ENCODE measurements around the gene RSPH6A.
A peak's percentile ranks its signal among the peaks of the same experiment; 100 is the strongest.

RSPH6A gene

GRCh38 chr19:45825263-45825605 is 10.1 kb upstream of the RSPH6A start:
- DNase-seq (ENCODE audit: low spot score) = no peak

DNA sequence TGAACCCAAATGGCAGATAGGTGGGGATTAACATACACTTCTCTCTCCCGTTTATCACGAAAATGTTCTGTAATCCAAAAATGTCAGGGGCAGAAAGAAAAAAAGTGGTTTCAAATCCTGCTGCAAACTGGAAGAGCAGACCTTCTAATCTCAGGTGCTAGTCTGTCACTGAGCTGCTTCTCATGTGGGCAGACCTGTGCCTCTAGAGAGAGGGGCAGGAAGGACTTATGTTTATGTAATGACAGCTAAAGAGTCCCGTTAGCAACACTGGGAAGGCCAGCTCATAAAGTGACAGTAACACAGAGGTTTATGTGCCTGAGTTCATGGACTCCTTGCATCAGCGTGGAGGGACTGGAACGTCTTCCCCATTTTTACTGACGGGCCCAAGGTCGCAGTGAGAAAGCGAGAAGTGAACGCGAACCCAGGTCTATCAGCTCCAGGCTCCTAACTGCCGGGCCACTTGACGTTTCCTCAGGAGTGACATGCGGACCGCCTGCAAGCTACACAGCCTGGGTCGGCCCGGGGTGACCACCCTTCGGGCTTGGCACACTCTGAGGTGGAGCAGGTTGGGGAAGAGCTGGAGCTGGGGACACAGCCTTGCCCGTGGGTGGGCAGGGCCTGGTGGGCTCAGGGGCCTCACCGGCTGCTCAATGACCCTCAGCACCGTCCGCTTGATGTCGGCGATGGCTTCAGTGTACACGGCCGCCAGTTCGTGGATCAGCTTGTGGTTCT is 9.6 kb upstream of the RSPH6A start:
- DNase-seq (ENCODE audit: low spot score) = no peak

DNA sequence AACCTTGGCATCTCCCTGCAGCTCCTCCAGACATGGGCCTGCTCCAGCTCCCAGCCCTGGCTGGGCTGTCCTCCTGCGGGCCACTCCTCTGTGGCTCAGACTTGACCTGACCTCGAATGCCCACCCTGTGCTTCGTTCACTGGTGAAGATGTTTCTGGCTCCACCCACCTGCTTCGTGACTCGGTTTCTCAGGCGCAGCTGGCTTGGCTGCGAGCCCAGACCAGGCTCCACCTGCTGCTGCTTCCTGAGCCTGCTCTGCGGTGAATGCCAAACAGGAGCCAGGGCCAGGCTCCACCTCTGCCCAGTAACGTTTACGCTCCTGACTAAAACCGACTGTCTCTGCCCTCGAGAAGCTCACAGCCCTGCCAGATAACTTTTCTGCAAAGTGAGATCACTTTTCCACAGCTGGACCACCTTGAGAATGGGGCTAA is 8.9 kb upstream of the RSPH6A start:
- no peak for DNase-seq (ENCODE audit: low spot score)

- DNase-seq (ENCODE audit: low spot score) = no peak
These were observed 8.1 kb upstream of the RSPH6A start for GRCh38 chr19:45823182-45823581.

GRCh38 chr19:45822716-45823115 is 7.6 kb upstream of the RSPH6A start:
- no peak for DNase-seq (ENCODE audit: low spot score)

DNA sequence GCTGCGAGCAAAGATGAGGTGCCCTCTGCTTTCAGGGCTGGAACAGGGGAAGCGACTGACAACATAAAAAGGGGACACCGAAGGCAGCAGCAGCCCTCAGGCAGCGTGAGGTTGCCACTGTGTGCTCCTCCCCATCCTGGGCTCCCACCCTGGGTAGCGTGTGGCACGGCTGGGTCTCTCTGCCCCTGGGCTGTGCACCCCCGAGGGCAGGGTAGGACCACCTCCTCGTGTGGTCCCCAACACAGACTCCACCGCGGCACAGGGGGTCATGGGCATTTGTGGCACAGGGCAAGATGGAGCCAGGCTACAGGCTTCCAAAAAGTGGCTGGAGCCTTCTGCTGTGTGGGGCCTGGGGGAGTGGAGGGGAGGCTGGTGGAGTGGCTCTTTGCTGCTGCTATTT is 6.5 kb upstream of the RSPH6A start:
- DNase-seq (ENCODE audit: low spot score) = no peak

DNA sequence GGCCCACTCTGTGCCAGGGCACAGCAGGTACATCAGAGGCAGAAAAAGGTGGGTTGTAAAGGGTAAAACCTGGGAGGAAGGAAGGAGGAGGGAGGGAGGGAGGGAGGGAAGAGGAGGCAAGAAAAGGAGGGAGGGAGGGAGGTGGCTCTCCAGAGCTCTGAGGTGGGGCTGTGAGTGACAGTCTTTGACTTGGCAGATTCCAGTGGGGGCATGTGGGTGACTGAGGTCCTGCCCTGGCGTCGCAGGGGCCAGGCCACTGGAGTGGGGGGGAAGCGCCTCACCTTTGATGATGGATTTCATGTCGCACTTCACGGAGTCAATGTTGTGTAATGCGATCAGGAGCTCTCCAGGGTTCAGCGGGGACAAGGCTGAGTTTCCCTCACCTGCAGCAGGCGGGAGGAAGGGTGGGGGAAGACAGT is 6.0 kb upstream of the RSPH6A start:
- DNase-seq (ENCODE audit: low spot score) = no peak

GRCh38 chr19:45820413-45821102 is 5.5 kb upstream of the RSPH6A start:
- DNase-seq (ENCODE audit: low spot score) = no peak

DNA sequence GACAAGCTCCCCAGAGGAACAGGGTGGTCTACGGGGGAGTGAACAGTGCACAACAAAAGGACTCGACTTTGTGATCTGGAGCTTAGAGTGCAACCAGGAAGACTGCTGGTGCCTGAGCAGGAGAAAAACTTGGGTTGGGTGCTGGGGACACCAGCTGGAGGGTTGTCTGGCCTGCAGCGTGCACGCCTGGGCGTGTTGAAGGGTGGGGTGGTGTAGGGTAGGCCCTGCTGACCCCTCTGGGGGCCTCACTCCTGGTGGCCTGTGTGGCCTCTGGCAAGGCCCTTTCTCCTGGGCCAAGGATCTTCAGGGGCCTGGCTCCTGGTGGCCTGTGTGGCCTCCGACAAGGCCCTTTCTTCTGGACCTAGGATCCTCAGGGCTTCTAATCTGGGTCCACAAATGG is 4.7 kb upstream of the RSPH6A start:
- no peak for DNase-seq (ENCODE audit: low spot score)

DNA sequence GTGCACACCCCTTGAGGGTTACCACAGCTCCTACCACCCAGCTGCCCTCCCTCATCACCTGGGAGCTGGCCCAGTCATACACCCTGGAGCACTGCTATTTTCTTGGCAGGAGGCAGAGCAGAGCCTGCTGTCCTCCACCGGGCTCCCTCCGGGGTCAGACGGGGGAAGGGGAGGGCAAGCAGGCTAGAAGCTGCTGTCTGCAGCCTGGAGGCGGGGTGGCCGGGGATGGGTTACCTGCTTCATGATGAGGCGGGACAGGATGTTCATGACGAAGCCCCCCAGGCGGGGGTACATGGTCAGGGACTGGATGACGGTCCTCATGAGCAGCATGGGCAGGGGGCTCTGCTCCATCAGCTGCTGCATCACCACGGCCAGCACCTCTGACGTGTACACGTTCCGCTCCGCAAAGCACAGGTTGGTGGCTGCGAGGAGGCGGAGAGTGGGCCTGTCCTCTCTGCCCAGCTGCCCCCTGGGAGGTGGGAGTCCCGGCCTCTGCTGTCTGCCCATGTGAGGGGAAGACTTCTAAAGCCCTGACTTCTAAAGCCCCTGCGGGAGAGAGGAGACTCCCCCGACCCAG is 2.7 kb upstream of the RSPH6A start:
- no peak for DNase-seq (ENCODE audit: low spot score)

DNA sequence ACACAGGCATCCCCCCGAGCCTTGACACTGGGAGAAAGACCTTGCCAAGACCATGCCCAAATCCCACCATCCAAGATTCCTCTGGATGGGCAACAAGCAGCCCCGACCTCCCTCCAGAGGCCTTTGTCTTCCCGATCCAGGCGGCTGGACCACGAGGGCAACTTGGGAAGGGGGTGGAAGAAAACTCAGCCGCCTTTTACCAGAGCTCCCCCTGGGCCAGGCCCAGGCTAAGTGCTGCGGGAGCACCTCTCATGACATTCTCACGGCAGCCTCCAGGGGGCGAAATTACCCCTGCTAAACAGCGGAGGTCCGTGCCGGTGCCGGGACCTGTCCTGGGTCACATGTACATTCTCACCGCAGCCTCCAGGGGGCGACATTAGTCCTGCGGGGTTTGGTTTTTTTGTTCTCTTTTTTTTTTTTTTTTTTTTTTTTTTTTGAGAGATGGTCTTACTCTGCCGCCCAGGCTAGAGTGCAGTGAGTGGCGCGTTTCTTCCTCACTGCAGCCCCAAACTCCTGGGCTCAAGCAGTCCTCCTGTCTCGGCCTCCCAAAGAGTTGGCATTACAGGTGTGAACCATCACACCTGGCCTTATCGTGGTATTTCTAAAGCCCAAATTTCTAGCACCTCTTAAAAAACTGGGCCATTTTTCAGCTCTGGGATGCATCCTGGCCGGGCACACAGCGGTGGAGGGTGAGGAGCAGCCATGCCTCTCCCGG is 2.1 kb upstream of the RSPH6A start:
- DNase-seq (ENCODE audit: low spot score) = peak; percentile 98

GRCh38 chr19:45816236-45817009 is 1.3 kb upstream of the RSPH6A start:
- DNase-seq (ENCODE audit: low spot score) = no peak

DNA sequence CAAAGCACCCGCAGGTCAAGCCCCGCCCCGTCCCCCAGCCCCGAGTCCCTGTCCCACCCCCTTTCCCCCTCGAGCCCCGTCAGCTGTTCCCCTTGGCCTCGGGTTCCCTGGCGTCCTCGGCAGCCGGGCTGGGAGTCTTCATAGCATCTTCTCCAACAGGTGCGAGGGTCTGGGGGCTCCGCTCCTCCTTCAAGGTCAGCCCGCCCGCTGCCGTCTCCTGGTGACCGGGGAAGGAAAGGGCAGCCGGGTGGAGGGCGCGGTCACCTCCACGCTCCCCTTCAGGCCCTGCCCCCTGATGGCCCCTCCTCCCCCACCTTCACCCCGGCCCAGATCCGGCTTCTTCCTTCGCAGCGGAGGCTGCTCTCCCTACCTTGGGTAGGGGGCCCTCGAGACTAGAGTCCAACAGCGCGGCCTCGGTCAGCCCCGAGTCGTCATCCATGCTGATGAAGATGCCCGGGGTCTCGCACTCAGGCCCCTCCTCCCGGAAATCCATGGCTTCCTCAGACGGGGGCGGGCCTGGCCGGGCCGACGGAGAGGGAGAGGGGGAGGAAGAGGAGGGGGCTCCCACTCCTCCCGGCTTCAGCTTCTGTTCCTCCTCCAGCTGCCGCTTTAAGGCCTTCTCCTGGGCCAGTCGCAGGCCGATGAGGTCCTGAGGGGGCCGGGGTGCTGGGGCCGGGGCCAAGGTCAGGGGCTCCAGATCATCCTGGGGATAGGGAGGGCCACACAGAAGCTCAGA is 541 bp upstream of the RSPH6A start:
- no peak for DNase-seq (ENCODE audit: low spot score)

DNA sequence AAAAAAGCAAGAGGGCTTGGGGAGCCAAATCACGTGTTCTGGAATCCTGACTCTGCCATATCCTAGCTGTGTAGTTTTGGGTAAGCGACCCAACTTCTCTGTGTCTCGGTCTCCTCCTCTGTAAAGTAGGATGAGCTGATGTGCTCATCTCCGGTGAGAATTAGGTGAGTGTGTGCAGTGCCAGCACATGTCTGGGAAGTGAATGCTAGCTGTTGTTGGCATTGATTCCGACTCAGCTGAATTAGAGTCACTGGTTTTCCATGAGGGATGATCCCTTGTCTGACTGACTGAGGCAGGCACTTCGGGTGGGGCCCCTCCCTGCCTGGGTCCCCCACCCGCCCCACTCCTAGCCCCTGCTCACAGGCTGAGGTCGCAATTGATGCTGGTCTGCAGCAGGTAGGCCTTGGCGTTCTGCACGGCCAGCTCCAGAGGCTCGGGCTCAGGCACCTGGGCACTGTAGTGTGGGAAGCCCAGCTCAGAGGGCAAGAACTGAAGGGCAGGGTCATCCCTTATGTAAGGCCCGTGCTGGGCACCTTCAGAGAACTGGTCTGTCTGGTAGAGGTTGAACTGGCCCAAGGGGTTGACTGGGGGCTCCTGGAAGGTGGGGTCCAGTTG is 835 bp downstream of the RSPH6A start:
- no peak for DNase-seq (ENCODE audit: low spot score)

GRCh38 chr19:45812297-45812696 is 2.8 kb downstream of the RSPH6A start:
- no peak for DNase-seq (ENCODE audit: low spot score)

DNA sequence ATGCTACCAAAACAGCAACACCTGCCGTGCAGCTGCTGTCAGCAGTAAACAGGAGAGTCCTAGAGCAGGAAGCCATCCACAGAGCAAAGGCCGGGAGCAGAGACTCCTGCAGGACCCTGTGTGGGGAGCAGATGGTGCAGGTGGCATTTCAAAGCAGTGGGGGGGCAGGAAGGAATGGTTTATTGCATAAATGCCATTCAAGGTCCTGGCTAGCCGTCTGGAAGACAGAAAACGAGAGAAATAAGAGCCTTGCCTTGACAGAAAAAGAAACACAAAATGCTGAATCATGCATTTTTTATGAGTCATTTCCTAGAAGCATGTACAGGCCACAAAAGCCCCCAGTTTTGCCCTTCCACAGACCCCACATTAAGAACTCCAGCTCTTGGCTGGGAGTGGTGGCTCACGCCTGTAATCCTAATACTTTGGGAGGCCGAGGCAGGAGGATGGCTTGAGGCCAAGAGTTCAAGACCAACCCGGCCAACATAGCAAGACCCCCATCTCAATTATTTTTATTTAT is 5.4 kb downstream of the RSPH6A start:
- peak; percentile 29 for DNase-seq (ENCODE audit: low spot score)

DNA sequence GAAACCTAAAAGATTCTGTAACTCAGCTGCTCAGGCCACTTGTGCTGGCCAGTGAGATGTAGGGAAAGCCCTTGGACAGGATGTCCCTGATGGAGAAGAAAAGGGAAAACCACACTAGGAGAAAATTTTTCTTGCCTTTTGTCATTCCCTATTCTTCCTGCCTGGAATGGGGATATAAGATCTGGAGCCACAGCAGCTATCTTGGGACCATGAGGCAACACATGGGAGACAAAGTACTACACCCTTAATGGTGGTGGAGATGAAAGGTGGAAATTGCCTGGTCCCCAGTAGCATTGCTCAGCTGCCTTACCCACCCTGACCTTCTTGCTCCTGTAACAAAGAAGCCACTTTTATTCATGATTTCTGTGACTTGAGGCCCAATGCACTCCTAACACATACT is 9.4 kb downstream of the RSPH6A start:
- no peak for DNase-seq (ENCODE audit: low spot score)

GRCh38 chr19:45804959-45805230 is 10.2 kb downstream of the RSPH6A start:
- DNase-seq (ENCODE audit: low spot score) = no peak

DNA sequence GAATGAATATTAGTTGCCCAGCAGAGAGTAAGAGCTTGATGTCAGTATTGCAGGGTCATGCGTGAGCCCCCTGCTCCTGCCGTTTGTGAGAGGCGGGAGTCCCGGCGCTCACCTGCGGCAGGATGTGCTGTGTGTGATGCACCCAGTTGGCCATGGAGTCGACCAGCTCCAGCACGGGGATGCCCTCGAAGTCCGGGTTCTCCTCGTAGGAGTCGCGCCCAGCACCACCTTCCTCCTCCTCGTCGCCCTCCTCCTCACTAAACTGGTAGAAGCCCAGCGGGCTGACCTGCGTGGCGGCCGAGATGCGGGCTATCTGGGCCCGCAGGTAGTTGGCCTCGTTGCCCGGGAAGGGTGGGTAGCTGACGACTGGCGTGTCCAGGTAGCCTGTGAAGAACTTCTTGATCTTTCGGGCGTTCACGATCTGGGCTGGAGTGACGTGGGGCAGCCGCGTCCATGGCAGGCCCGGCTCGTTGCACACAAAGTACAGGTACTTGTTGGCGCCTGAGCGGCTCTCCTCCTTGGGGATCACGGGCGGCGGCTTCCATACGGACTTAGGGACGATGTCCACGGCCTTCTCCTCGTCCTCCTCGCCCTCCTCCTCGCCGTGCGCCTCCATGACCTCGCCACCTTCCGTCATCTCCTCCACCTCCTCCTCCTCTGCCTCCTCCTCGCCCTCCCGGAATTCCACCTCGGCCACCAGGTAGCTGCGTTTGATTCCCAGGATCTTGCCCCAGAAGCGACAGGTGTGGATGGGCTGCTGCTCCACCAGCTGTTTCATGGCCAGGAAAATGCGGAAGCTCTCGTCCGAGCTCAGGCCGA is 10.8 kb downstream of the RSPH6A start:
- DNase-seq (ENCODE audit: low spot score) = no peak

GRCh38 chr19:45801603-45802175 is 13.4 kb downstream of the RSPH6A start:
- DNase-seq (ENCODE audit: low spot score) = no peak
